NCI-H446 (cell line): ENCODE results near the gene GPRC5C.
A peak's percentile ranks its signal among the peaks of the same experiment; 100 is the strongest.
"Not testable (repeated sequence)": the region's sequence is repeated elsewhere in the genome, so short reads cannot be mapped to it uniquely, and the experiment has no call there.

Experiments
- DNase-seq, 2 experiments: peaks; one replicate each; lab custom pipeline; 2025; lab: John Stamatoyannopoulos, UW

Gene GPRC5C

GRCh38 chr17:74431568-74432423, at the start of gene GPRC5C:
GPRC5C (plus strand) TSS chr17:74432088; CDS start chr17:74439777, 7,689 bp downstream.
- peak; percentile 9 to 63 for DNase-seq

- DNase-seq: no peak
Measured at GRCh38 chr17:74383141-74383540, 48.7 kb upstream of the GPRC5C start.

GRCh38 chr17:74385201-74385600, 46.7 kb upstream of the GPRC5C start:
- DNase-seq: no peak

- peak in 1 of 2 experiments; percentile 25 for DNase-seq
Measured at GRCh38 chr17:74386386-74386785, 45.5 kb upstream of the GPRC5C start.

- DNase-seq: no peak
Measured at GRCh38 chr17:74387365-74388218, 44.3 kb upstream of the GPRC5C start.

- no peak for DNase-seq
Measured at GRCh38 chr17:74389084-74389753, 42.7 kb upstream of the GPRC5C start.

GRCh38 chr17:74389937-74390679, 41.8 kb upstream of the GPRC5C start:
- DNase-seq: no peak

- DNase-seq: no peak
Measured at GRCh38 chr17:74390680-74391653, 40.9 kb upstream of the GPRC5C start.

GRCh38 chr17:74391771-74392170, 40.1 kb upstream of the GPRC5C start:
- no peak for DNase-seq

GRCh38 chr17:74392848-74393247, 39.0 kb upstream of the GPRC5C start:
- peak in 1 of 2 experiments; percentile 46 for DNase-seq

GRCh38 chr17:74393346-74393942, 38.4 kb upstream of the GPRC5C start:
- peak in 1 of 2 experiments; percentile 53 for DNase-seq

GRCh38 chr17:74394275-74394950, 37.5 kb upstream of the GPRC5C start:
- no peak for DNase-seq

GRCh38 chr17:74394977-74395376, 36.9 kb upstream of the GPRC5C start:
- DNase-seq: no peak

GRCh38 chr17:74396567-74396966, 35.3 kb upstream of the GPRC5C start:
- no peak for DNase-seq

- no peak for DNase-seq
Measured at GRCh38 chr17:74402048-74402447, 29.8 kb upstream of the GPRC5C start.

- DNase-seq: peak in 1 of 2 experiments; percentile 27
Measured at GRCh38 chr17:74403512-74404137, 28.3 kb upstream of the GPRC5C start.

GRCh38 chr17:74404218-74404617, 27.7 kb upstream of the GPRC5C start:
- DNase-seq: no peak

- peak in 1 of 2 experiments; percentile 52 for DNase-seq
Measured at GRCh38 chr17:74404789-74405188, 27.1 kb upstream of the GPRC5C start.

- DNase-seq: not testable (repeated sequence)
Measured at GRCh38 chr17:74405311-74405710, 26.6 kb upstream of the GPRC5C start.
